H1 (cell line): ENCODE measurements around the gene TMEM198. TPM values are rescaled to one million over a fixed set of nuclear protein-coding genes. Genes with fewer than 3 reads are reported as not detected.

Experiments
- CTCF ChIA-PET: fragments of 300-600 bp; sonication (Branson Sonifier 250); formaldehyde crosslinking; loops from one replicate; lab custom pipeline; 2021; ENCODE audit not compliant: partially characterized antibody; lab: Charles Lee
- POLR2A ChIA-PET: fragments of 300-600 bp; sonication (Branson Sonifier 250); formaldehyde crosslinking; loops from one replicate; lab custom pipeline; 2021; ENCODE audit warnings: inconsistent platforms; ENCODE audit not compliant: partially characterized antibody; lab: Charles Lee
- DNase-seq, 2 experiments: peaks; one replicate each; pipeline versions ENCODE4 v3.0.0 to v3.0.0-alpha.2; 2010 to 2022; ENCODE audit warnings: low spot score in 2 of 2, low read depth in 1 of 2, mixed read lengths in 1 of 2
- FAIRE-seq: peaks from 2 replicates; lab custom pipeline; 2011; peaks lifted over from hg19 to GRCh38; lab: Jason Lieb, UNC
- H2AFZ ChIP-seq: 2 replicates; pipeline ENCODE4 v1.8.1; 2012; ENCODE audit warnings: low read length, inconsistent platforms
- H2AK5ac ChIP-seq: 2 replicates; pipeline ENCODE4 v1.6.1; 2013; ENCODE audit warnings: low read depth, low read length
- H2BK120ac ChIP-seq: replicated peaks from 2 replicates; pipeline ENCODE3; 2013; ENCODE audit warnings: low read depth, low read length, inconsistent platforms
- H2BK12ac ChIP-seq: 2 replicates; pipeline ENCODE4 v1.6.1; 2013; ENCODE audit warnings: low read depth, low read length
- H2BK15ac ChIP-seq: 2 replicates; pipeline ENCODE4 v1.6.1; 2013; ENCODE audit warnings: low read length
- H2BK20ac ChIP-seq: 2 replicates; pipeline ENCODE4 v1.6.1; 2013; ENCODE audit warnings: low read length
- H2BK5ac ChIP-seq: 2 replicates; pipeline ENCODE4 v1.6.1; 2013; ENCODE audit warnings: low read depth, low read length
- H3K14ac ChIP-seq: 2 replicates; pipeline ENCODE4 v1.6.1; 2013; ENCODE audit warnings: inconsistent platforms; ENCODE audit not compliant: insufficient read length
- H3K18ac ChIP-seq: 2 replicates; pipeline ENCODE4 v1.6.1; 2013; ENCODE audit warnings: low read length; ENCODE audit errors: extremely low read depth
- H3K23ac ChIP-seq: 2 replicates; pipeline ENCODE4 v1.6.1; 2013; ENCODE audit warnings: inconsistent platforms; ENCODE audit not compliant: insufficient read length
- H3K23me2 ChIP-seq: 2 replicates; pipeline ENCODE4 v1.6.1; 2013; ENCODE audit warnings: low read depth, low read length
- H3K27ac ChIP-seq: 2 replicates; pipeline ENCODE4 v1.6.1; 2011; ENCODE audit warnings: low read depth, low read length, inconsistent platforms
- H3K27me3 ChIP-seq, 4 experiments: replicated peaks in 1 of 4; 1 replicate in 1 of 4; 2 replicates in 3 of 4; pipeline versions ENCODE4 v1.6.1 to v1.8.1; 2011 to 2013; ENCODE audit warnings: low read length in 3 of 4, mild to moderate bottlenecking in 3 of 4, inconsistent platforms in 2 of 4, mixed read lengths in 2 of 4, moderate library complexity in 1 of 4; ENCODE audit not compliant: control insufficient read depth in 3 of 4, insufficient read depth in 3 of 4; ENCODE audit errors: extremely low read depth in 1 of 4
- H3K36me3 ChIP-seq, 4 experiments: 2 replicates each; pipeline versions ENCODE4 v1.6.1 to v1.8.1; 2011 to 2013; ENCODE audit warnings: mild to moderate bottlenecking in 4 of 4, low read length in 3 of 4, moderate library complexity in 2 of 4, control low read depth in 1 of 4, inconsistent platforms in 1 of 4; ENCODE audit not compliant: insufficient read depth in 4 of 4, control insufficient read depth in 2 of 4
- H3K4ac ChIP-seq: replicated peaks from 2 replicates; pipeline ENCODE3; 2013; ENCODE audit warnings: low read length, low read depth, mixed read lengths, inconsistent platforms; ENCODE audit not compliant: insufficient read length
- H3K4me1 ChIP-seq, 4 experiments: replicated peaks in 1 of 4; 1 replicate in 1 of 4; 2 replicates in 3 of 4; pipeline versions ENCODE4 v1.6.1 to v1.8.1; 2011 to 2013; ENCODE audit warnings: low read length in 3 of 4, inconsistent platforms in 2 of 4, mixed read lengths in 1 of 4; ENCODE audit not compliant: insufficient read depth in 4 of 4, control insufficient read depth in 3 of 4
- H3K4me2 ChIP-seq, 2 experiments: 2 replicates each; pipeline versions ENCODE4 v1.6.1 to v1.8.1; 2011 to 2013; ENCODE audit warnings: low read depth in 2 of 2, low read length in 2 of 2, control low read depth in 1 of 2, inconsistent platforms in 1 of 2, mild to moderate bottlenecking in 1 of 2; ENCODE audit not compliant: insufficient read depth in 1 of 2
- H3K4me3 ChIP-seq, 4 experiments: fragments of 200-600, 300-600 bp in 1 of 4; sonication (generic), shearing (Covaris generic), sonication (Bioruptor Twin) in 1 of 4; 2 replicates each; pipeline versions ENCODE4 v1.5.1 to v1.8.1; 2011 to 2016; ENCODE audit warnings: low read length in 4 of 4, low read depth in 3 of 4, control low read depth in 2 of 4, inconsistent platforms in 2 of 4, mild to moderate bottlenecking in 2 of 4, mixed read lengths in 1 of 4, moderate library complexity in 1 of 4; ENCODE audit not compliant: insufficient read depth in 2 of 4; ENCODE audit errors: extremely low read depth in 1 of 4
- H3K56ac ChIP-seq: replicated peaks from 2 replicates; pipeline ENCODE3; 2013; ENCODE audit warnings: low read depth, mild to moderate bottlenecking, mixed read lengths, low read length, inconsistent platforms; ENCODE audit not compliant: insufficient read length
- H3K79me1 ChIP-seq: 2 replicates; pipeline ENCODE4 v1.6.1; 2013; ENCODE audit warnings: low read depth, low read length, control low read depth
- H3K79me2 ChIP-seq, 2 experiments: 2 replicates each; pipeline versions ENCODE4 v1.6.1 to v1.8.1; 2012 to 2013; ENCODE audit warnings: low read length in 2 of 2, mild to moderate bottlenecking in 2 of 2, inconsistent platforms in 1 of 2; ENCODE audit not compliant: insufficient read depth in 2 of 2, control insufficient read depth in 1 of 2
- H3K9ac ChIP-seq, 4 experiments: replicated peaks in 1 of 4; 1 replicate in 1 of 4; 2 replicates in 3 of 4; pipeline versions ENCODE4 v1.6.1 to v1.8.1; 2011 to 2013; ENCODE audit warnings: low read depth in 3 of 4, low read length in 3 of 4, control low read depth in 2 of 4, mild to moderate bottlenecking in 2 of 4, moderate library complexity in 2 of 4, inconsistent platforms in 1 of 4; ENCODE audit errors: extremely low read depth in 1 of 4
- H3K9me3 ChIP-seq, 2 experiments: 2 replicates each; pipeline versions ENCODE4 v1.6.1 to v1.8.1; 2012 to 2013; ENCODE audit warnings: mild to moderate bottlenecking in 2 of 2, moderate library complexity in 2 of 2, control low read depth in 1 of 2, inconsistent platforms in 1 of 2, low read depth in 1 of 2, low read length in 1 of 2, mixed read lengths in 1 of 2; ENCODE audit not compliant: insufficient read depth in 2 of 2
- H4K20me1 ChIP-seq, 2 experiments: replicated peaks in 1 of 2; 2 replicates each; pipeline versions ENCODE3 to v1.8.1; 2011 to 2013; ENCODE audit warnings: inconsistent platforms in 2 of 2, low read length in 2 of 2, mild to moderate bottlenecking in 1 of 2; ENCODE audit not compliant: insufficient read depth in 2 of 2, control insufficient read depth in 1 of 2
- H4K5ac ChIP-seq: 2 replicates; pipeline ENCODE4 v1.6.1; 2013; ENCODE audit warnings: low read length, low read depth, mixed read lengths, inconsistent platforms; ENCODE audit not compliant: insufficient read length
- H4K8ac ChIP-seq: 2 replicates; pipeline ENCODE4 v1.8.0; 2013; ENCODE audit warnings: mild to moderate bottlenecking, moderate library complexity, low read length, inconsistent platforms; ENCODE audit not compliant: insufficient read depth; ENCODE audit errors: extremely low read depth
- H4K91ac ChIP-seq: replicated peaks from 2 replicates; pipeline ENCODE3; 2013; ENCODE audit warnings: low read length, mixed read lengths, inconsistent platforms; ENCODE audit not compliant: insufficient read length
- CHD1 ChIP-seq: IDR thresholded peaks from 2 replicates; pipeline ENCODE4 v1.6.1; 2012; ENCODE audit warnings: low read depth, low read length, improper control_type of control experiment
- EGR1 ChIP-seq: IDR thresholded peaks from 2 replicates; pipeline ENCODE4 v1.6.1; 2011; ENCODE audit warnings: low read depth, low read length, borderline replicate concordance
- GTF2F1 ChIP-seq: IDR thresholded peaks from 2 replicates; pipeline ENCODE4 v1.6.1; 2012; ENCODE audit warnings: low read depth, low read length, improper control_type of control experiment, borderline replicate concordance
- SIRT6 ChIP-seq: IDR thresholded peaks from one replicate; pipeline ENCODE4 v1.7.1; 2012; ENCODE audit warnings: low read length, inconsistent platforms
- SUZ12 ChIP-seq: fragments of 200-600 bp; sonication (generic); IDR thresholded peaks from 2 replicates; pipeline ENCODE4 v1.6.1; 2012; ENCODE audit warnings: mild to moderate bottlenecking, inconsistent platforms, low read length, moderate library complexity, mixed read lengths
- TCF12 ChIP-seq: IDR thresholded peaks from 2 replicates; pipeline ENCODE4 v1.6.1; 2011; ENCODE audit warnings: low read depth, mild to moderate bottlenecking, low read length
- WGBS, 2 experiments: shearing (Covaris generic) in 1 of 2; methylation state at CpG; one replicate each; pipeline versions ENCODE4 v1.1.6 to v1.1.7; 2013 to 2015; ENCODE audit warnings: low lambda C conversion rate in 2 of 2, mixed read lengths in 2 of 2, inconsistent platforms in 1 of 2, low coverage in 1 of 2, missing lambda C conversion rate in 1 of 2; ENCODE audit not compliant: insufficient replicate concordance in 2 of 2, insufficient coverage in 1 of 2, insufficient read length in 1 of 2; ENCODE audit errors: extremely low coverage in 1 of 2, missing lambda C conversion rate in 1 of 2; 5-methylcytosine and 5-hydroxymethylcytosine counted together
- polyA plus RNA-seq, 7 experiments: library from polyadenylated mRNA; depleted of rRNA in 3 of 7; stranded (reverse) in 5 of 7; unstranded in 2 of 7; fragments of >200 nt in 5 of 7; fragments of 200-250 nt in 2 of 7; gene quantifications; 1 replicate in 5 of 7; 2 replicates in 1 of 7; 4 replicates in 1 of 7; pipeline versions ENCODE4 v1.2.1 to v1.2.3, GENCODE V29; 2011 to 2013; ENCODE audit warnings: missing spikeins in 2 of 7, mixed read lengths in 2 of 7
- total RNA-seq: library from RNA; stranded (reverse); fragmentation: NEBNext Ultra II Directional; extraction: Animal tissue kit (Norgen Biotek cat#: 25700); gene quantifications from 2 replicates; pipeline ENCODE4 v1.2.1, GENCODE V29; 2021

The TMEM198 gene
- total and polyA plus RNA-seq, 2 of the 8 experiments (the other 6 are each of a cell fraction or from before 2014, with no cell fraction given) = 10.2 to 10.4 TPM

DNA sequence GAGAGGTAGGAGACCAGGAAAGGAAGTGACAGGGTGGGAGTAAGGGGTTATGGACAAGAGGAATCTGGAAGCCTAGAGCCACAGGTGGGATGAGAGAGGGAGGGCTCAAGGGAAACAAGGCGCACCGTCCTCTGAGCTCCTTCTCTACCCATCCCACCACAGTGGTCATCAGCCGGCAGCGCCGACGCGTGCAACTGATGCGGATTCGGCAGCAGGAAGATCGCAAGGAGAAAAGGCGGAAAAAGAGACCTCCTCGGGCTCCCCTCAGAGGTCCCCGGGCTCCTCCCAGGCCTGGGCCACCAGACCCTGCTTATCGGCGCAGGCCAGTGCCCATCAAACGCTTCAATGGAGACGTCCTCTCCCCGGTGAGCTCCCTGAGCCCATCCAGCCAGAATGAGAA lies 5.2 kb downstream of the TMEM198 start:
- H3K4me2 ChIP-seq = no peak overlapping the region
- peaks cover 0 to 18% (median 12%) of the 10 kb centered on the region in 4 experiments; a peak in 6 of 7 replicates for H3K27me3 ChIP-seq
- no peak overlapping the region for H3K56ac ChIP-seq
- H2AFZ ChIP-seq = no peak overlapping the region
- H4K8ac ChIP-seq = no peak overlapping the region
- FAIRE-seq (no peak), DNase-seq (no peak)
- WGBS, 2 experiments = 94% methylated on average over 18 of the region's 18 CpGs; no CpG with 5 or more reads in 1 of the 2 experiments
- CTCF ChIA-PET = interaction anchor here (0.5 to 6.4 kb wide), 13 partner anchors 8 to 204 kb away, joined by 3 to 66 read pairs (median 4); partner anchors contain the start of genes INHA and OBSL1
- H3K23me2 ChIP-seq = peaks cover 24% of the 10 kb centered on the region; the same call in 1 of the 2 replicates
- H3K36me3 ChIP-seq = no peaks in the 10 kb centered on the region; a peak in 1 of 8 replicates
- H3K4me3 ChIP-seq = no peak overlapping the region
- no peaks in the 10 kb centered on the region for H3K79me2 ChIP-seq
- no peak overlapping the region for H3K23ac ChIP-seq
- no peak overlapping the region for H2AK5ac ChIP-seq
- no peak overlapping the region for H3K14ac ChIP-seq
- H4K5ac ChIP-seq = no peak overlapping the region
- POLR2A ChIA-PET = interaction anchor here (0.6 to 3.6 kb wide), 4 partner anchors 10 to 24 kb away, joined by 3 to 21 read pairs (median 3); no protein-coding TSS in a partner anchor
- no peak overlapping the region for H2BK20ac ChIP-seq
- no peaks in the 10 kb centered on the region for H3K9me3 ChIP-seq
- no peak overlapping the region for H3K9ac ChIP-seq
- H2BK5ac ChIP-seq = no peak overlapping the region
- H4K20me1 ChIP-seq = peaks cover 3 to 18% of the 10 kb centered on the region in 2 experiments
- no peak overlapping the region for H3K27ac ChIP-seq
- H3K4ac ChIP-seq = no peak overlapping the region
- H2BK15ac ChIP-seq = no peak overlapping the region
- no peak overlapping the region for H2BK120ac ChIP-seq
- H2BK12ac ChIP-seq = no peak overlapping the region
- H4K91ac ChIP-seq = no peak overlapping the region
- H3K4me1 ChIP-seq = peaks cover 0 to 18% (median 10%) of the 10 kb centered on the region in 4 experiments; a peak in 6 of 7 replicates
- H3K79me1 ChIP-seq = peaks cover 2% of the 10 kb centered on the region; the same call in 1 of the 2 replicates
- no peak overlapping the region for H3K18ac ChIP-seq
- no peak for TF ChIP-seq SIRT6
- no peak for TF ChIP-seq SUZ12
- no peak for TF ChIP-seq GTF2F1
- no peak for TF ChIP-seq EGR1
- no peak for TF ChIP-seq CHD1
- TF ChIP-seq TCF12 = no peak
